HCT116 (cell line): ENCODE results near the gene CHTF8. TPM values are rescaled to one million over a fixed set of nuclear protein-coding genes. Genes with fewer than 3 reads are reported as not detected.

Experiments used
- ATAC-seq: fragments of 200-7000 bp; cut with Tn5 transposase; 2 replicates; pipeline ENCODE4 v1.9.1; 2020; ENCODE audit warnings: mild to moderate bottlenecking, moderate library complexity
- BruUV-seq: library from RNA; stranded (reverse); fragments of 400-500 nt; replicated peaks from 2 replicates; lab custom pipeline; 2021; lab: Mats Ljungman, UMichigan
- CTCF ChIA-PET: fragments of 300-600 bp; sonication (Branson Sonifier 250); formaldehyde crosslinking; loops from one replicate; lab custom pipeline; 2021; ENCODE audit warnings: antibody characterized with exemption; lab: Charles Lee
- POLR2A ChIA-PET: fragments of 300-600, 350-600 bp; sonication (Branson Sonifier 250); formaldehyde crosslinking; loops from one replicate; lab custom pipeline; 2021; ENCODE audit warnings: antibody characterized with exemption; lab: Charles Lee
- RAD21 ChIA-PET, 2 experiments: fragments of 300-600 bp; sonication (Branson Sonifier 250); formaldehyde crosslinking; loops; one replicate each; lab custom pipeline; 2023; ENCODE audit warnings: low total read pairs in 2 of 2; ENCODE audit not compliant: uncharacterized antibody in 2 of 2, unreplicated experiment in 2 of 2, low non-redundant PET in 1 of 2; lab: Charles Lee
- DNase-seq: peaks from one replicate; pipeline ENCODE4 v3.0.0-alpha.2; 2010; ENCODE audit warnings: low read depth, low spot score
- H2AFZ ChIP-seq: fragments of 200-600 bp; shearing (Covaris generic), sonication (generic); 2 replicates; pipeline ENCODE4 v1.6.1; 2017; ENCODE audit warnings: low read depth, mixed run types, mixed read lengths, antibody characterized with exemption, low read length; ENCODE audit not compliant: poor library complexity, severe bottlenecking
- H3K27ac ChIP-seq: 2 replicates; pipeline ENCODE4 v1.5.1; 2012; ENCODE audit warnings: low read depth, low read length
- H3K27me3 ChIP-seq: fragments of 200-600 bp; sonication (generic); 2 replicates; pipeline ENCODE4 v1.6.1; 2016; ENCODE audit warnings: mixed run types, low read length, mixed read lengths; ENCODE audit not compliant: insufficient read depth
- H3K36me3 ChIP-seq, 2 experiments: fragments of 200-500 bp in 1 of 2; fragments of 200-600 bp in 1 of 2; sonication (Bioruptor generic) in 1 of 2; sonication (generic) in 1 of 2; 2 replicates each; pipeline versions ENCODE4 v1.5.1 to v1.6.1; 2014 to 2016; ENCODE audit warnings: low read length in 2 of 2, inconsistent platforms in 1 of 2, mixed read lengths in 1 of 2, mixed run types in 1 of 2; ENCODE audit not compliant: insufficient read depth in 2 of 2, control insufficient read depth in 1 of 2
- H3K4me1 ChIP-seq, 2 experiments: fragments of 200-600 bp in 1 of 2; sonication (generic) in 1 of 2; 2 replicates each; pipeline versions ENCODE4 v1.5.1 to v1.6.1; 2012 to 2017; ENCODE audit warnings: low read length in 2 of 2, inconsistent platforms in 1 of 2, mild to moderate bottlenecking in 1 of 2, mixed read lengths in 1 of 2, mixed run types in 1 of 2, moderate library complexity in 1 of 2; ENCODE audit not compliant: insufficient read depth in 2 of 2, control insufficient read depth in 1 of 2
- H3K4me2 ChIP-seq: fragments of 200-600 bp; sonication (generic); 2 replicates; pipeline ENCODE4 v1.6.1; 2017; ENCODE audit warnings: mixed run types, low read length, mixed read lengths
- H3K4me3 ChIP-seq, 2 experiments: fragments of 200-600 bp in 1 of 2; sonication (generic) in 1 of 2; replicated peaks in 1 of 2; 2 replicates each; pipeline ENCODE4 v1.5.1; 2011 to 2016; ENCODE audit warnings: low read length in 2 of 2, control low read depth in 1 of 2, low read depth in 1 of 2, mild to moderate bottlenecking in 1 of 2, mixed read lengths in 1 of 2, mixed run types in 1 of 2
- H3K79me2 ChIP-seq: fragments of 200-600 bp; sonication (generic); 2 replicates; pipeline ENCODE4 v1.6.1; 2017; ENCODE audit warnings: mild to moderate bottlenecking, mixed run types, low read length, moderate library complexity, mixed read lengths; ENCODE audit not compliant: insufficient read depth
- H3K9ac ChIP-seq: fragments of 200-600 bp; sonication (generic); 2 replicates; pipeline ENCODE4 v1.6.1; 2016; ENCODE audit warnings: low read length, mixed read lengths
- H3K9me2 ChIP-seq: fragments of 200-600 bp; sonication (generic), shearing (Covaris generic); 2 replicates; pipeline ENCODE4 v1.6.1; 2017; ENCODE audit warnings: mixed run types, mild to moderate bottlenecking, moderate library complexity; ENCODE audit not compliant: insufficient read depth
- H3K9me3 ChIP-seq, 2 experiments: fragments of 200-500 bp in 1 of 2; fragments of 200-600 bp in 1 of 2; sonication (Bioruptor generic) in 1 of 2; sonication (generic) in 1 of 2; 2 replicates each; pipeline ENCODE4 v1.6.1; 2014 to 2017; ENCODE audit warnings: low read length in 2 of 2, mixed read lengths in 2 of 2, inconsistent platforms in 1 of 2, low read depth in 1 of 2, mild to moderate bottlenecking in 1 of 2, mixed run types in 1 of 2, moderate library complexity in 1 of 2; ENCODE audit not compliant: control insufficient read depth in 1 of 2, insufficient read depth in 1 of 2
- H4K20me1 ChIP-seq: fragments of 200-600 bp; sonication (generic), shearing (Covaris generic); 2 replicates; pipeline ENCODE4 v1.6.1; 2017; ENCODE audit warnings: mixed run types, mild to moderate bottlenecking, moderate library complexity; ENCODE audit not compliant: insufficient read depth
- CTCF ChIP-seq, 3 experiments: fragments of 200-600 bp in 1 of 3; sonication (generic) in 1 of 3; IDR thresholded peaks in 2 of 3; conservative IDR thresholded peaks in 1 of 3; 2 replicates each; pipeline ENCODE4 v1.5.1; 2012 to 2017; ENCODE audit warnings: low read depth in 2 of 3, low read length in 2 of 3, antibody characterized with exemption in 1 of 3, borderline replicate concordance in 1 of 3, control low read depth in 1 of 3, mild to moderate bottlenecking in 1 of 3, mixed read lengths in 1 of 3, mixed run types in 1 of 3, moderate library complexity in 1 of 3; ENCODE audit not compliant: insufficient read depth in 1 of 3
- ELF1 ChIP-seq: IDR thresholded peaks from 2 replicates; pipeline ENCODE4 v1.6.1; 2012; ENCODE audit warnings: low read depth, borderline replicate concordance
- EZH2 ChIP-seq: fragments of 200-600 bp; sonication (generic); IDR thresholded peaks from 2 replicates; pipeline ENCODE4 v1.6.1; 2017; ENCODE audit warnings: antibody characterized with exemption, mixed run types
- FOSL1 ChIP-seq: IDR thresholded peaks from 2 replicates; pipeline ENCODE4 v1.6.1; 2012; ENCODE audit warnings: low read depth
- POLR2A ChIP-seq: IDR thresholded peaks from 2 replicates; pipeline ENCODE4 v1.7.0; 2011; ENCODE audit warnings: borderline replicate concordance; ENCODE audit not compliant: insufficient read depth, insufficient read length; ENCODE audit errors: extremely low read depth
- POLR2AphosphoS5 ChIP-seq: IDR thresholded peaks from 2 replicates; pipeline ENCODE4 v1.6.1; 2011; ENCODE audit warnings: mild to moderate bottlenecking, low read depth, low read length, moderate library complexity
- RAD21 ChIP-seq: IDR thresholded peaks from 2 replicates; pipeline ENCODE4 v1.6.1; 2012; ENCODE audit warnings: low read depth, mild to moderate bottlenecking
- TCF7L2 ChIP-seq: IDR thresholded peaks from 2 replicates; pipeline ENCODE4 v1.7.0; 2011; ENCODE audit warnings: borderline replicate concordance, inconsistent platforms; ENCODE audit not compliant: insufficient read depth, insufficient read length; ENCODE audit errors: extremely low read depth
- intact Hi-C: fragments of 100-400 bp; cut with micrococcal nuclease; formaldehyde crosslinking; loops from 2 replicates; pipeline ENCODE4 v1.10.0; 2022
- total RNA-seq: library from RNA; stranded (reverse); gene quantifications from one replicate; pipeline ENCODE4 v1.2.1, GENCODE V29; 2021; ENCODE audit not compliant: unreplicated experiment
- TF ChIP-seq, protein P1 (sequence below): IDR thresholded peaks from 2 replicates; pipeline ENCODE4 v1.6.1; 2012

CHTF8 gene
- total RNA-seq, 1 experiment from 2014 or later, result 184 TPM

DNA sequence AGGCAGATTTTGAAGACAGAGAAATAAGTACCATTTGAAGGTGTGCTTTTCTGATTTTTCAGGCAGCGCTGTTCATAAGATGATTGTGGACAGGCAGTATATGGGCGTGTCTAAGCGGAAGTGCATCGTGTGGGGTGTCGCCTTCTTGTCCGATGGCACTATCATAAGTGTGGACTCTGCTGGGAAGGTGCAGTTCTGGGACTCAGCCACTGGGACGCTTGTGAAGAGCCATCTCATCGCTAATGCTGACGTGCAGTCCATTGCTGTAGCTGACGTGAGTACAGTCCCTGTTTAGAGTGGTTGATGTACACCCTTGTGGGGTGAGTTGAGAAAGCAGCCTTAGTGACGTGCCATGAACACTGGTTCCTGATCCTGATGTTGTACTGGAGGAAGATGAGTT is 10.7 kb upstream of the CHTF8 start:
- Histone ChIP-seq H3K9me2 (no peaks in the 10 kb centered on the region), H3K27me3 (no peaks in the 10 kb centered on the region), H3K9ac (no peak overlapping the region), H3K4me2 (no peak overlapping the region), H3K9me3 (no peaks in the 10 kb centered on the region), H3K27ac (no peak overlapping the region), H2AFZ (no peak overlapping the region), H3K4me1 (no peaks in the 10 kb centered on the region), H4K20me1 (peaks cover 13% of the 10 kb centered on the region; the same call in 1 of the 2 replicates), H3K4me3 (no peak overlapping the region), H3K36me3 (peaks cover 50 to 73% of the 10 kb centered on the region in 2 experiments), H3K79me2 (peaks cover 86% of the 10 kb centered on the region)
- DNase-seq (no peak), ATAC-seq (peak; percentile 95)
- POLR2A ChIA-PET, result no interaction called here
- RAD21 ChIA-PET, result no interaction called here
- intact Hi-C loops, result no loop called here
- CTCF ChIA-PET, result no interaction called here
- TF ChIP-seq CTCF (IDR thresholded peaks at IDR 0.05 in 2 of 3, conservative IDR thresholded peaks at IDR 0.05 in 1 of 3; ENCODE audit: borderline replicate concordance in 1 of 3, insufficient read depth in 1 of 3, low read depth in 2 of 3, low read length in 2 of 3) (peak in 2 of 3 experiments; percentile 27 to 41; a peak in 4 of 6 replicates), POLR2A (no peak), RAD21 (no peak)
- no TSS peak for BruUV-seq

DNA sequence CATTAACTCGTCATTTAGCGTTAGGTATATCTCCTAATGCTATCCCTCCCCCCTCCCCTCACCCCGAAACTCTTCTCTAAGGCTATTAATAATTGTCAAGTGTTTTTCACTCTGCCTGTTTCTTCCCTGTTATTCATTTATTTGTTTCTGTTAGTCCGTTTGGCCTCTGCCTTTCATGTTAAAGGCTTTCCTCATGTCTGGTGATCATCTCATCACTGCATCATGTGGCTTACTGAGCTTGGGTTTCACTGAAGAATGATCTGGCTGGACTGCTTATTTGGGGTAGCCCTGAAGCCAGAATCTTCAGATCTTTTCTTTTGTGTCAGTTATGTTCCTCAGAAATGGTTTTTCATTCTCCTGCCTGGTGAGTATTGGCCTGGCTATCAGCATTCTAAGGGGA is 9.5 kb upstream of the CHTF8 start:
- no peak for TF ChIP-seq POLR2AphosphoS5
- TF ChIP-seq EZH2, result no peak
- TF ChIP-seq, protein P1, sequence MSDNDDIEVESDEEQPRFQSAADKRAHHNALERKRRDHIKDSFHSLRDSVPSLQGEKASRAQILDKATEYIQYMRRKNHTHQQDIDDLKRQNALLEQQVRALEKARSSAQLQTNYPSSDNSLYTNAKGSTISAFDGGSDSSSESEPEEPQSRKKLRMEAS, result no peak
- TF ChIP-seq TCF7L2, result no peak
- TF ChIP-seq RAD21, result no peak
- no peak for TF ChIP-seq ELF1
- no peak for TF ChIP-seq FOSL1
- CTCF ChIA-PET, result no interaction called here
- intact Hi-C loops, result no loop called here
- no peaks in the 10 kb centered on the region for H3K4me1 ChIP-seq
- H3K9me2 ChIP-seq, result no peaks in the 10 kb centered on the region
- DNase-seq (no peak), ATAC-seq (no peak)
- peaks cover 56 to 80% of the 10 kb centered on the region in 2 experiments for H3K36me3 ChIP-seq
- no peak overlapping the region for H3K27ac ChIP-seq
- H3K4me3 ChIP-seq, result no peak overlapping the region
- H3K9ac ChIP-seq, result no peak overlapping the region
- no peaks in the 10 kb centered on the region for H3K9me3 ChIP-seq
- H3K79me2 ChIP-seq, result peaks cover 88% of the 10 kb centered on the region
- no peak overlapping the region for H3K4me2 ChIP-seq
- peaks cover 15% of the 10 kb centered on the region; the same call in 1 of the 2 replicates for H4K20me1 ChIP-seq
- no TSS peak for BruUV-seq
- POLR2A ChIA-PET, result no interaction called here
- RAD21 ChIA-PET, result no interaction called here
- no peaks in the 10 kb centered on the region for H3K27me3 ChIP-seq
- no peak overlapping the region for H2AFZ ChIP-seq
